ENCODE data around the gene DOHH.

DOHH gene

GRCh38 chr19:3501780-3502179, 1.3 kb upstream of the DOHH start:
- DNase-seq: no peak

GRCh38 chr19:3499738-3500428, 591 bp downstream of the DOHH start:
- DNase-seq: no peak

GRCh38 chr19:3497757-3498520, 2.5 kb downstream of the DOHH start:
- DNase-seq: no peak

GRCh38 chr19:3496392-3497273, 3.8 kb downstream of the DOHH start:
- no peak for DNase-seq

- DNase-seq: no peak
These were observed 5.9 kb downstream of the DOHH start for GRCh38 chr19:3494559-3494958.

DNA sequence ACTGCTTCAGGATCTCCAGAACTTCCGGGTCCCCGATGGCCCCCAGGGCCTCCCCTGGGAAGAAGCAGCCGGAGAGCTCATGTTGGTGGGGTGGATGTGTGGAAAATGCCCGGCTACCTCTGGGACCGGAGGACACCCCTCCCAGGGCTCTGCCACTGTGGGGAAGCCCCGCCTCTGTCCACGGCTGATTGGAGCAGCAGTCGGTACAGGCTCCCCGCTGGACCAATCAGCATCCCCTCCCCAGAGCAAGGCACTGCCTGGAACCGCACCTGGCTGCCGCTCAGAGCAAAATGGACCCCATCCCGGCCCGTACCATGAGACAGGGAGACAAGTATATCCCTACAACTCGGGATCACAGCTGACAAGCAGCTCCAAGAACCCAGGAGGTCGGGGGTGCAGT, 6.4 kb downstream of the DOHH start:
- peak in 13 of 14 donors; percentile 24 to 95 (median 86) for DNase-seq

- DNase-seq: no peak
These were observed 6.8 kb downstream of the DOHH start for GRCh38 chr19:3493651-3494050.

- no peak for DNase-seq
These were observed 7.6 kb downstream of the DOHH start for GRCh38 chr19:3492919-3493318.

DNA sequence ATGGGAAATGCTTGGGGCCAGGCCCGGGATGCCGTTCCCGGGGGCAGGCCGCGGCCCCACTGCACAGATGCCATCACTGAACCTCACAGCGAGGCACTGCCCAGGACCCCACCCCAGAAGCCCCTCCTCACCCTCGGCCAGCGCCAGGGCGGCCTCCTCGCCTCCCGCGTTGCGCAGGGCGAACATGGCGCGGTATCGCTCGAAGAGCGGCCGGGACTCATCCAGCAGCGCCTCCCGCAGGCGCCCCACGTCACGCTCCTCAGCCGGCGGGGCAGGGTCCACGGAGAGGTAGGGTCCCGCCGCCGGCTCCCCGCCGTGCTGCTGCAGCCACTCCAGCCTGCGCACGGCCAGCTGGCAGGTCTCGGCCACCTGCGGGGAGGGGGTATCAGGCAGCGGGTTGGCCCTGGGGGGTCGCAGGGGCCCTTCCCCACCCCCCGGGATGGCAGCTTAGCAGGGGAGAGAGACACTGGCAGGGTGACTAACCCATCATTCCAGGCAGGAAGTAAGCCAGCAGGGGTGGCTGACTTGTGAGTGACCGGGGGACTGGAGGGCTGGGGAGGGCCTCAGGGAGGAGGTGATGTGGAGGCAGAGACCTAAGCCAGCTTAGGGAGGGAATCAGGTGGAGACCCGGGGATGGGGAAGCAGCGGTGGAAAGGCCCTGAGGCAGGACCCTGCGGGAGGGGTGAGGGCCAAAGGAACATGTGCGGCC, 8.2 kb downstream of the DOHH start:
- DNase-seq: no peak

GRCh38 chr19:3491396-3492119, 8.9 kb downstream of the DOHH start:
- DNase-seq: peak in 1 of 14 donors; percentile 28

- DNase-seq: no peak
These were observed 17.2 kb downstream of the DOHH start, which contains the start of gene SMIM44 for GRCh38 chr19:3483226-3483628. Gene SMIM44 (minus strand): TSS chr19:3483441. CDS start chr19:3483403, 38 bp downstream.

DNA sequence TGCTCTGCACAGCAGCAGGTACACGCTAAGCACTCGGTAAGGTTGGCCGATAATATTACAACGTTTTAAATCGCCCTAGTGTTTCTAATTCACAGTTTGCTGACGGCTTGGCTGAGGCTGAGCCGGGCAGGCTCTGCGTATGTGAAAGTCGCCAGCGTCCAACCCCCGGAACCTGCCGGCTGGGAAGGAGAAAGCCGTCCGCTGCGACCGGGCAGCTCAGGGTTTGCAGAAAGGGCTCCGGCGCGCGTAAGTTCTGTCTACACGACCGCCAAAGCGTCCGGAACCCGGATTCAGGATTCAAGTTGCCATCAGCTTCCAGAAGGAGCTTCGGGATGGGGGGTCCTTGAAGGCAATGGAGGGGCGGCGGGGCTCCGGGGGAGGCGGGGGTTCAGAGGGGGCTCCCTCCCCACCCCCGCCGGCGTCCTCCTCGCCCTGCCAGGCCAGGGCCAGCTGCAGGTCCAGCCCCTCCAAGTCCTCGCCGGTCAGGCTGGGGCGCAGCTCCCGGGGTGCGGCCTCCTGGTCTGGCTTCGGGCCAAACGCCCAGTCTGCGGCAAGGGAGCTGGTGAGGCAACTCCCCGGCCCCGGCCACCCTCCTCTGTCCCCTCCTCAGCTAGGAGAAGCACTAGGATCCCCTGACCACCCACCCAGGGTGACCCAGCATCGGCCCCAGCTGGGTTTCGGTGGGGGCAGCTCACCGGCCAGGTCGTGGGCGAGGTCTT, 17.8 kb downstream of the DOHH start:
- no peak for DNase-seq

GRCh38 chr19:3481241-3482090, 19.0 kb downstream of the DOHH start:
- DNase-seq: no peak

DNA sequence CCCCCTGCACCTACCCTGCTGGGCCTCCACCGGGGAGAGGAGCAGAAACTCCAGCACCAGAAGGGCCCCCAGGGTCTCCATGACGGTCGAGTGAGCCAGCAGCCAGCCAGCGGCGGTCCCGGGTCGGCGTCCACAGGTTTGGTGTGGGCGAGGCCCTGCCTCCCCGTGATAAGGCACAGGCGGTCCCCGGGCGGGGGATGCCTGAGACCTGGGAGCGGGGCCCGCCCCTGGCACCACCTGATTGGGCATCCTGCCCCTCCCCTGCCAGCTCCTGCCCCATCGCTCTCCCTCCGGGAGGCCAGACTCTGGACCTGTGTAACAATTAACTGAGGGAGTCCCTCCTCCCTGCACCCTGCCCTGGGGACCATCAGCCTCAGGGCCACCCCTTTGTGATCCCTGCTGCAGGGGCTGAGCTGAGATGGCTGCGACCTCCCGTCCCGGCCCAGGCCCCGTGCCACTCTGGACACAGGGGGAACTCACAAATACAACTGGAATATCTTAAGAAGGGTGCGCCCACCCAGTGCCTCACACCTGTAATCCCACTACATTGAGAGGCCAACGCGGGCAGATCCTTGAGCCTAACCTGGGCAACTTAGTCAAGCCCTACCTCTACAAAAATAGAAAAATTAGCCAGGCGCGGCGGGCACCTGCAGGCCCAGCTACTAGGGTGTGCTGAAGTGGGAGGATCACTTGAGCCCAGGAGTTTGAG, 19.9 kb downstream of the DOHH start, which contains the start of gene SMIM24:
Gene SMIM24 (minus strand): TSS at position 143 of the 709 bp plus-strand sequence. CDS start 62 bp downstream, at position 81.
- DNase-seq: no peak

DNA sequence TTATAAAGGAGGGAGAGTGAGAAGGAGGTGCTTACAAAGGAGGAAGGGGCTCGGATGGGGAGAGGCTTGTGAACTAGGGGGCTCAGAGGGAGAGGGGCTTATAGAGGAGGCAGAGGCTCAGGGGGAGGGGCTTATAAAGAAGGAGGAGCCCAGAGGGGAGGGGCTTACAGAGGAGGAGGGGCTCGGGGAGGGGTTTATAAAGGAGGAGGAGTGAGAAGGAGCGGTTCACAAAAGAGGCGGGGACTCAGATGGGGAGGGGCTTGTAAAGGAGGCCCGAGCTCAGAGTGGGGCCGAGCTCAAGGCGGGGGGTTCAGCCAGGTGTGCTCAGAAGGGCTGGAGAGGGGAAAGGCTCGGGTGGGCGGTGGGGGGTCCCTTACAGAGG, 20.6 kb downstream of the DOHH start:
- no peak for DNase-seq

DNA sequence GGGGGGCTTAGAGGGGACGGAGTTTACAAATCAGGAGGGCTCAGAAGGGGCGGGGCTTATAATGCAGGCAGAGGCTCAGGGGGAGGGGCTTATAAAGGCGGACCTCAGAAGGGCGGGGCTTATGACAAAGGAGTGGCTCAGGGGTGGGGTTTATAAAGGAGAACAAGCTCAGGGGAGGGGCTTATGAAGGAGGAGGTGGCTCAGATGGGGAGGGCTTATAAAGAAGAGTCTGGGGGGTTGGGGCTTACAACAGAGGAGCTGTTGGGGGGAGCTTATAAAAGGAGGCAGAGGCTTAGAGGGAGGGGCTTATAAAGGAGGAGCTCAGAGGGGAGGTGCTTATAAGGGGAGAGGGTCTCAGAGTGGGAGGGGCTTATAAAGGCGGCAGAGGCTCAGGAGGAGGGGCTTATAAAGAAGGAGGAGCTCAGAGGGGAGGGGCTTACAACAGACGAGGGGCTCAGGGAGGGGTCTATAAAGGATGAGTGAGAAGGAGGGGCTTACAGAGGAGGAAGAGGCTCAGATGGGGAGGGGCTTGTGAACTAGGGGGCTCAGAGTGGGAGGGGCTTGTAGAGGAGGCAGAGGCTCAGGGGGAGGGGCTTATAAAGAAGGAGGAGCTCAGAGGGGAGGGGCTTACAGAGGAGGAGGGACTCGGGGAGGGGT, 21.2 kb downstream of the DOHH start:
- peak in 1 of 14 donors; percentile 6 for DNase-seq

DNA sequence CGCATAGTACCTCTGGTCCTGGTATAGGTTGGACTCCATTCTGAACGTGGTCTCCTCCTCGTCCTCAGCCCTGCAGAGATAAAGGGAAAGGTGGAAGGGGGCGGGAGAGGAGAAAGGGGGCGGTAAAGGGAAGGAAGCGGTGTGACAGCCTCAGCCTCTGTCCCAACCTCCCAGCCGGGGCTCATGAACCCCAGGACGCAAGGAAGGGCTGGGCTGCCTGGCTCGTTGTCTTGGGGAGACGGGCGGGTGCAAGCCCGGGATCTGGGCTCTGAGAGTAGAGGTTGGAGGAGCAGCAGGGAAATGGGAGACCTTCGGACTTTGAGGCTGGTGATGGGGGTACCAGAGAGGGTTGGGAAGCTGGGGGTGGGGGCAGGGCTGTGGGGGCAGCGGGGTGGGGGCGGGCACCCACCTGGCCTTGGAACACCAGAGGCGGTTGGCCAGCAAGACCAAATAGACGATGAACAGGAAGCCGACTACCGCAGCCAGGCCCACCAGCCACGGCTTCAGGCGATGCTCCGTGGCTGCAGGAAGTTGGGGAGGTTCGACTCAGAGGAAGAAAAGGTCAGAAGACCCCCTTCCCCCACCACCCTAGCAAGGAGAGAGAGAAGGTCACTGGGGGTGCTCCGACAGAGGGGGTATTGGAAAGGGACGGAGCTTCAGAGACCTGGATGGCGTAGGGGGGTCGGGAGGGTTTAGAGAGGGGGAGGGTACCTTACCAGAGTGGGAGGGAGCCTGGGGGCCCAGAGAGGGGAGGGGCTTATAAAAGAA, 21.9 kb downstream of the DOHH start:
- no peak for DNase-seq

GRCh38 chr19:3477951-3478350, 22.5 kb downstream of the DOHH start:
- no peak for DNase-seq

All from C1 segment of cervical spinal cord (tissue), 14 donors.